AG09309 (cell line): ENCODE results near the gene LDLRAD4.

Source experiments
- DNase-seq: peaks from one replicate; pipeline ENCODE4 v3.0.0-alpha.2; 2010; ENCODE audit warnings: low read depth
- H3K4me3 ChIP-seq: 2 replicates; pipeline ENCODE4 v1.5.1; 2011; ENCODE audit warnings: mild to moderate bottlenecking, low read depth, low read length, moderate library complexity; ENCODE audit not compliant: control insufficient read depth
- CTCF ChIP-seq: IDR thresholded peaks from 2 replicates; pipeline ENCODE4 v1.5.1; 2011; ENCODE audit warnings: mild to moderate bottlenecking, low read depth, low read length, inconsistent platforms; ENCODE audit not compliant: insufficient read depth, control insufficient read depth; ENCODE audit errors: missing control alignments

LDLRAD4 gene

GRCh38 chr18:13237641-13238040 is 19.1 kb downstream of the LDLRAD4 start:
- H3K4me3 ChIP-seq = no peak overlapping the region
- no peak for TF ChIP-seq CTCF
- DNase-seq = no peak

GRCh38 chr18:13239171-13239956 is 20.8 kb downstream of the LDLRAD4 start:
- no peak for TF ChIP-seq CTCF
- DNase-seq = no peak
- no peak overlapping the region for H3K4me3 ChIP-seq

GRCh38 chr18:13240060-13240725 is 21.6 kb downstream of the LDLRAD4 start:
- no peak for DNase-seq
- H3K4me3 ChIP-seq = no peak overlapping the region
- no peak for TF ChIP-seq CTCF

- no peak for TF ChIP-seq CTCF
- DNase-seq = no peak
- H3K4me3 ChIP-seq = no peak overlapping the region
Measured at GRCh38 chr18:13241083-13241892, 22.7 kb downstream of the LDLRAD4 start.

GRCh38 chr18:13241893-13242175 is 23.3 kb downstream of the LDLRAD4 start:
- TF ChIP-seq CTCF = no peak
- DNase-seq = no peak
- no peak overlapping the region for H3K4me3 ChIP-seq

- no peak for TF ChIP-seq CTCF
- H3K4me3 ChIP-seq = no peak overlapping the region
- no peak for DNase-seq
Measured at GRCh38 chr18:13242797-13243196, 24.2 kb downstream of the LDLRAD4 start.
